CD14-positive monocyte (primary cell): Measurements from ENCODE around the gene EXOC6. TPM values are rescaled to one million over a fixed set of nuclear protein-coding genes. Genes with fewer than 3 reads are reported as not detected.

Experiments
- DNase-seq, 3 donors: peaks; one replicate each; pipeline ENCODE4 v3.0.0-alpha.2; 2011 to 2022
- H2AFZ ChIP-seq: 2 replicates; pipeline ENCODE4 v1.6.0; 2012; ENCODE audit warnings: mild to moderate bottlenecking, low read depth, low read length, inconsistent platforms; ENCODE audit not compliant: insufficient read depth, poor library complexity, severe bottlenecking
- H3K27ac ChIP-seq, 2 donors: 1 replicate in 1 of 2; 2 replicates in 1 of 2; pipeline ENCODE4 v1.5.1; 2012 to 2013; ENCODE audit warnings: low read length in 2 of 2, control low read depth in 1 of 2, inconsistent platforms in 1 of 2, low read depth in 1 of 2, mild to moderate bottlenecking in 1 of 2
- H3K27me3 ChIP-seq, 2 donors: one replicate each; pipeline versions ENCODE4 v1.6.0 to v1.6.1; 2011 to 2013; ENCODE audit warnings: low read length in 2 of 2; ENCODE audit not compliant: control insufficient read depth in 2 of 2, insufficient read depth in 2 of 2
- H3K36me3 ChIP-seq, 2 donors: replicated peaks in 1 of 2; 1 replicate in 1 of 2; 2 replicates in 1 of 2; pipeline versions ENCODE4 v1.5.1 to v1.6.1; 2012 to 2013; ENCODE audit warnings: low read length in 2 of 2, control low read depth in 1 of 2, inconsistent platforms in 1 of 2, mild to moderate bottlenecking in 1 of 2; ENCODE audit not compliant: insufficient read depth in 2 of 2, control insufficient read depth in 1 of 2
- H3K4me1 ChIP-seq, 2 donors: 1 replicate in 1 of 2; 2 replicates in 1 of 2; pipeline versions ENCODE4 v1.5.1 to v1.6.1; 2012 to 2013; ENCODE audit warnings: low read length in 2 of 2, control low read depth in 1 of 2, inconsistent platforms in 1 of 2, mild to moderate bottlenecking in 1 of 2, moderate library complexity in 1 of 2; ENCODE audit not compliant: insufficient read depth in 2 of 2, control insufficient read depth in 1 of 2
- H3K4me2 ChIP-seq: replicated peaks from 2 replicates; pipeline ENCODE3; 2012; ENCODE audit warnings: low read length, moderate library complexity, mild to moderate bottlenecking; ENCODE audit not compliant: poor library complexity, severe bottlenecking; ENCODE audit errors: extremely low read depth
- H3K4me3 ChIP-seq, 3 experiments: fragments of 200-600 bp in 1 of 3; sonication (generic) in 1 of 3; replicated peaks in 1 of 3; 1 replicate in 2 of 3; 2 replicates in 1 of 3; pipeline ENCODE4 v1.5.1; 2011 to 2013; ENCODE audit warnings: low read length in 3 of 3, mild to moderate bottlenecking in 3 of 3, control low read depth in 2 of 3, low read depth in 2 of 3, inconsistent platforms in 1 of 3, moderate library complexity in 1 of 3
- H3K79me2 ChIP-seq: 2 replicates; pipeline ENCODE4 v1.6.0; 2012; ENCODE audit warnings: mild to moderate bottlenecking, control low read depth, inconsistent platforms, low read length, moderate library complexity; ENCODE audit not compliant: insufficient read depth
- H3K9ac ChIP-seq: 2 replicates; pipeline ENCODE4 v1.6.0; 2017; ENCODE audit warnings: low read length, mild to moderate bottlenecking; ENCODE audit not compliant: insufficient read depth, poor library complexity, severe bottlenecking
- H3K9me3 ChIP-seq, 2 donors: replicated peaks in 1 of 2; 1 replicate in 1 of 2; 2 replicates in 1 of 2; pipeline versions ENCODE4 v1.5.1 to v1.6.1; 2012 to 2013; ENCODE audit warnings: low read length in 2 of 2, control low read depth in 1 of 2; ENCODE audit not compliant: control insufficient read depth in 1 of 2, insufficient read depth in 1 of 2
- H4K20me1 ChIP-seq: 2 replicates; pipeline ENCODE4 v1.6.0; 2012; ENCODE audit warnings: mild to moderate bottlenecking, low read length, control low read depth, moderate library complexity; ENCODE audit not compliant: insufficient read depth
- H3K27ac Mint-ChIP-seq, 7 donors: one replicate each; pipeline ENCODE4 v1.8.0; 2020; ENCODE audit warnings: mild to moderate bottlenecking in 7 of 7, mixed read lengths in 7 of 7, moderate library complexity in 6 of 7, inconsistent platforms in 2 of 7
- H3K27me3 Mint-ChIP-seq, 3 donors: one replicate each; pipeline ENCODE4 v1.8.0; 2021 to 2022; ENCODE audit warnings: low read depth in 3 of 3, mild to moderate bottlenecking in 3 of 3, mixed read lengths in 3 of 3, moderate library complexity in 3 of 3, inconsistent platforms in 1 of 3
- H3K36me3 Mint-ChIP-seq, 2 donors: one replicate each; pipeline ENCODE4 v1.8.0; 2020; ENCODE audit warnings: mixed read lengths in 2 of 2, inconsistent platforms in 1 of 2, mild to moderate bottlenecking in 1 of 2
- H3K4me1 Mint-ChIP-seq: one replicate; pipeline ENCODE4 v1.8.0; 2020; ENCODE audit warnings: mild to moderate bottlenecking, mixed read lengths
- H3K4me3 Mint-ChIP-seq, 2 donors: one replicate each; pipeline ENCODE4 v1.8.0; 2020; ENCODE audit warnings: mild to moderate bottlenecking in 2 of 2, mixed read lengths in 2 of 2, moderate library complexity in 1 of 2
- H3K9me3 Mint-ChIP-seq, 7 donors: one replicate each; pipeline ENCODE4 v1.8.0; 2020 to 2022; ENCODE audit warnings: mixed read lengths in 7 of 7, mild to moderate bottlenecking in 6 of 7, moderate library complexity in 6 of 7, inconsistent platforms in 2 of 7
- CTCF ChIP-seq: fragments of 200-600 bp; IDR thresholded peaks from one replicate; pipeline ENCODE4 v1.8.0; 2022; ENCODE audit warnings: antibody characterized with exemption, mild to moderate bottlenecking
- WGBS: methylation state at CpG from one replicate; pipeline ENCODE4 v1.1.5; 2013; ENCODE audit warnings: missing lambda C conversion rate; ENCODE audit not compliant: insufficient coverage; 5-methylcytosine and 5-hydroxymethylcytosine counted together
- intact Hi-C, 2 donors: fragments of 100-400 bp; cut with micrococcal nuclease; formaldehyde crosslinking; loops; one replicate each; pipeline versions ENCODE4 v1.15.0 to v1.15.1; 2023
- polyA plus RNA-seq, 3 donors: library from polyadenylated mRNA; depleted of rRNA in 1 of 3; unstranded in 2 of 3; stranded (reverse) in 1 of 3; fragments of 300-500 nt in 2 of 3; fragments of >200 nt in 1 of 3; fragmentation: Illumina TruSeq in 2 of 3; gene quantifications; 1 replicate in 2 of 3; 2 replicates in 1 of 3; pipeline ENCODE4 v1.2.3, GENCODE V29; 2012 to 2021

Gene EXOC6
- polyA plus RNA-seq, 3 donors, result 7.5 to 9.6 (median 8.3) TPM

GRCh38 chr10:92868036-92868435, 19.7 kb downstream of the EXOC6 start:
- no peaks in the 10 kb centered on the region for H3K36me3 ChIP-seq
- intact Hi-C loops, result no loop called here
- H3K9me3 Mint-ChIP-seq, result peaks cover 0 to 13% (median 0%) of the 10 kb centered on the region in 7 donors
- H4K20me1 ChIP-seq, result no peaks in the 10 kb centered on the region
- no peak overlapping the region for H3K4me3 ChIP-seq
- TF ChIP-seq CTCF, result no peak
- no peak overlapping the region for H3K4me2 ChIP-seq
- peaks cover 32% of the 10 kb centered on the region for H3K4me1 Mint-ChIP-seq
- peaks cover 11 to 25% of the 10 kb centered on the region in 2 donors for H3K4me1 ChIP-seq
- H3K27ac ChIP-seq, result no peak overlapping the region
- H3K9ac ChIP-seq, result no peak overlapping the region
- no peak overlapping the region for H2AFZ ChIP-seq
- H3K4me3 Mint-ChIP-seq, result no peak overlapping the region
- no peak for DNase-seq
- H3K9me3 ChIP-seq, result no peaks in the 10 kb centered on the region
- no CpG with 5 or more reads among the region's 3 CpGs for WGBS
- no peaks in the 10 kb centered on the region for H3K27me3 ChIP-seq
- no peaks in the 10 kb centered on the region for H3K27me3 Mint-ChIP-seq
- peaks cover 84% of the 10 kb centered on the region for H3K79me2 ChIP-seq
- H3K27ac Mint-ChIP-seq, result no peak overlapping the region
- peaks cover 0 to 3% of the 10 kb centered on the region in 2 donors for H3K36me3 Mint-ChIP-seq

GRCh38 chr10:92868557-92868956, 20.2 kb downstream of the EXOC6 start:
- Histone ChIP-seq H3K79me2 (peaks cover 84% of the 10 kb centered on the region), H3K27me3 (no peaks in the 10 kb centered on the region), H3K4me3 (no peak overlapping the region), H3K9me3 (no peaks in the 10 kb centered on the region), H2AFZ (no peak overlapping the region), H4K20me1 (no peaks in the 10 kb centered on the region), H3K4me1 (peaks cover 11 to 28% of the 10 kb centered on the region in 2 donors), H3K9ac (no peak overlapping the region), H3K4me2 (no peak overlapping the region), H3K27ac (peak overlapping the region in 1 of 2 donors; percentile 68), H3K36me3 (no peaks in the 10 kb centered on the region)
- WGBS, result no CpG with 5 or more reads among the region's 1 CpG
- TF ChIP-seq CTCF, result no peak
- intact Hi-C loops, result no loop called here
- no peaks in the 10 kb centered on the region for H3K27me3 Mint-ChIP-seq
- peak overlapping the region in 2 of 7 donors; percentile 42 to 58 for H3K27ac Mint-ChIP-seq
- no peak for DNase-seq
- peaks cover 0 to 9% (median 0%) of the 10 kb centered on the region in 7 donors for H3K9me3 Mint-ChIP-seq
- H3K4me1 Mint-ChIP-seq, result peaks cover 34% of the 10 kb centered on the region
- H3K36me3 Mint-ChIP-seq, result peaks cover 0 to 3% of the 10 kb centered on the region in 2 donors
- no peak overlapping the region for H3K4me3 Mint-ChIP-seq
